Measurements from ENCODE around the gene PLXDC2. TPM values are rescaled to one million over a fixed set of nuclear protein-coding genes. Genes with fewer than 3 reads are reported as not detected.

PLXDC2 gene
- total and polyA plus RNA-seq, 2 donors (not counting 1 experiment from before 2014, with no cell fraction given) = 0.07 TPM

DNA sequence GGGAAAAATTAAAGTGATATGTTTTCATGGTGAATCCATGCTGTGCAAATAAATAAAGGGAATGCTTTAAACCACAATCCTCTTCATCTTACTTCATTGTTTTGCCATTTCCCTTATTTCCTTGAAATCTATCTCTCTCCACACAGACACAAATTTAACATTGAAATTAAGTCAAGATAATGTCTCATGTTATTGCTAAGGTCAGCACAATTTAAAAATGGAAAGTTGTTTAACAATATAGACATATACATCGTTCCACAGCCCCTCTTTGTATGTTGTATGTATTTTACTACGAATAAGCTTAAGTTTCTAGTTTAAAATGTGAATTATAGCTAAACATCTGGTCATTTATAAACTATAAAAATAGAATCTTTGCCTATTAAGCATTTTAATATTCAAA, 256.9 kb downstream of the PLXDC2 start:
- Mint-ChIP-seq H3K4me3 (no peak overlapping the region), H3K9me3 (ENCODE audit: insufficient read depth) (peaks cover 2% of the 10 kb centered on the region), H3K4me1 (no peaks in the 10 kb centered on the region), H3K27me3 (no peaks in the 10 kb centered on the region), H3K27ac (no peak overlapping the region)
- TF ChIP-seq, protein P1, sequence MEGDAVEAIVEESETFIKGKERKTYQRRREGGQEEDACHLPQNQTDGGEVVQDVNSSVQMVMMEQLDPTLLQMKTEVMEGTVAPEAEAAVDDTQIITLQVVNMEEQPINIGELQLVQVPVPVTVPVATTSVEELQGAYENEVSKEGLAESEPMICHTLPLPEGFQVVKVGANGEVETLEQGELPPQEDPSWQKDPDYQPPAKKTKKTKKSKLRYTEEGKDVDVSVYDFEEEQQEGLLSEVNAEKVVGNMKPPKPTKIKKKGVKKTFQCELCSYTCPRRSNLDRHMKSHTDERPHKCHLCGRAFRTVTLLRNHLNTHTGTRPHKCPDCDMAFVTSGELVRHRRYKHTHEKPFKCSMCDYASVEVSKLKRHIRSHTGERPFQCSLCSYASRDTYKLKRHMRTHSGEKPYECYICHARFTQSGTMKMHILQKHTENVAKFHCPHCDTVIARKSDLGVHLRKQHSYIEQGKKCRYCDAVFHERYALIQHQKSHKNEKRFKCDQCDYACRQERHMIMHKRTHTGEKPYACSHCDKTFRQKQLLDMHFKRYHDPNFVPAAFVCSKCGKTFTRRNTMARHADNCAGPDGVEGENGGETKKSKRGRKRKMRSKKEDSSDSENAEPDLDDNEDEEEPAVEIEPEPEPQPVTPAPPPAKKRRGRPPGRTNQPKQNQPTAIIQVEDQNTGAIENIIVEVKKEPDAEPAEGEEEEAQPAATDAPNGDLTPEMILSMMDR (IDR thresholded peaks at IDR 0.05) = no peak
- TF ChIP-seq EZH2 (IDR thresholded peaks at IDR 0.05; ENCODE audit: borderline replicate concordance, insufficient read depth, low read depth, low read length, poor library complexity, severe bottlenecking) = no peak
- Histone ChIP-seq H3K27ac (ENCODE audit: low read length in 2 of 2) (no peak overlapping the region), H3K36me3 (replicated peaks in 1 of 2; ENCODE audit: control extremely low read depth in 1 of 2, control insufficient read depth in 1 of 2, extremely low read depth in 1 of 2, insufficient read depth in 2 of 2, low read length in 1 of 2) (no peaks in the 10 kb centered on the region), H2AFZ (ENCODE audit: insufficient read depth, low read depth, low read length, poor library complexity, severe bottlenecking) (no peak overlapping the region), H3K9ac (ENCODE audit: low read length) (no peak overlapping the region), H3K4me3 (ENCODE audit: control extremely low read depth in 1 of 5, extremely low read depth in 1 of 5, insufficient read depth in 1 of 5, low read depth in 2 of 5, low read length in 4 of 5) (no peak overlapping the region), H3K79me2 (ENCODE audit: control insufficient read depth, insufficient read depth, low read length) (no peaks in the 10 kb centered on the region), H3K4me1 (ENCODE audit: control insufficient read depth in 2 of 2, insufficient read depth in 2 of 2, low read length in 2 of 2) (no peaks in the 10 kb centered on the region), H3K27me3 (replicated peaks in 1 of 4; ENCODE audit: control extremely low read depth in 1 of 4, control insufficient read depth in 3 of 4, insufficient read depth in 4 of 4, low read length in 3 of 4) (no peaks in the 10 kb centered on the region), H3K4me2 (replicated peaks; ENCODE audit: low read depth, low read length, poor library complexity, severe bottlenecking) (no peak overlapping the region), H3K9me3 (ENCODE audit: control extremely low read depth in 1 of 3, control insufficient read depth in 2 of 3, insufficient read depth in 1 of 3, low read length in 2 of 3) (peaks cover 0 to 1% (median 0%) of the 10 kb centered on the region in 3 donors), H4K20me1 (ENCODE audit: control insufficient read depth, insufficient read depth, low read length, poor library complexity, severe bottlenecking) (no peaks in the 10 kb centered on the region)
- intact Hi-C loops (cut with micrococcal nuclease) = no loop called here
- no CpG with 5 or more reads among the region's 2 CpGs for WGBS (ENCODE audit: insufficient coverage)
- POLR2A ChIA-PET = no interaction called here
- ATAC-seq (ENCODE audit: low read depth) = no peak
- DNase-seq = no peak
- CTCF ChIA-PET = no interaction called here

DNA sequence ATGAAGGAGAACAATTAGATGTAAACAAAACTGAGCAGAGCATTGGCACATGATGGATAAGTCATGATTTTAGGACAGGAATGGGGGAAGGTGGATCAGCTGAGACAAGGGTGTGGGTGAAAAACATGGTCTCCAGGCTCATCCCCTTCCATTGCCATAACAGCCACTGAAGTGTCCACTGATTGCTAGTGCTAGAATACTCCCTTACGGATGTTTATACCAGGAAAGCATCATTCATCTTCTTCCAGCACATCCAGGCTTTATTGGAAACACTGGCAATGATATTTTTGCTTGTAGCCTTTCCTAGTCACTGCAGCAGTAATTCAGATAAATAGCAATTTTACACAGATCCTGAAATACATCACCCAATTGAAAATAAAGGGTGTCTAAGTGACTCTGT, 259.5 kb downstream of the PLXDC2 start:
- no peaks in the 10 kb centered on the region for H4K20me1 ChIP-seq (ENCODE audit: control insufficient read depth, insufficient read depth, low read length, poor library complexity, severe bottlenecking)
- Mint-ChIP-seq H3K9me3 (ENCODE audit: insufficient read depth) (peaks cover 2% of the 10 kb centered on the region), H3K4me1 (no peaks in the 10 kb centered on the region), H3K27me3 (no peaks in the 10 kb centered on the region), H3K27ac (no peak overlapping the region), H3K4me3 (no peak overlapping the region)
- no peak for ATAC-seq (ENCODE audit: low read depth)
- no peak overlapping the region for H3K9ac ChIP-seq (ENCODE audit: low read length)
- WGBS (ENCODE audit: insufficient coverage) = 86% methylated on average over 1 of the region's 1 CpG
- no peak for TF ChIP-seq EZH2 (IDR thresholded peaks at IDR 0.05; ENCODE audit: borderline replicate concordance, insufficient read depth, low read depth, low read length, poor library complexity, severe bottlenecking)
- TF ChIP-seq, protein P1 (IDR thresholded peaks at IDR 0.05) = no peak
- intact Hi-C loops (cut with micrococcal nuclease) = no loop called here
- H3K4me1 ChIP-seq (ENCODE audit: control insufficient read depth in 2 of 2, insufficient read depth in 2 of 2, low read length in 2 of 2) = no peaks in the 10 kb centered on the region
- H3K9me3 ChIP-seq (ENCODE audit: control extremely low read depth in 1 of 3, control insufficient read depth in 2 of 3, insufficient read depth in 1 of 3, low read length in 2 of 3) = peaks cover 0 to 1% (median 0%) of the 10 kb centered on the region in 3 donors
- H3K36me3 ChIP-seq (replicated peaks in 1 of 2; ENCODE audit: control extremely low read depth in 1 of 2, control insufficient read depth in 1 of 2, extremely low read depth in 1 of 2, insufficient read depth in 2 of 2, low read length in 1 of 2) = no peaks in the 10 kb centered on the region
- POLR2A ChIA-PET = no interaction called here
- no peaks in the 10 kb centered on the region for H3K79me2 ChIP-seq (ENCODE audit: control insufficient read depth, insufficient read depth, low read length)
- H3K4me3 ChIP-seq (ENCODE audit: control extremely low read depth in 1 of 5, extremely low read depth in 1 of 5, insufficient read depth in 1 of 5, low read depth in 2 of 5, low read length in 4 of 5) = no peak overlapping the region
- no peak overlapping the region for H3K27ac ChIP-seq (ENCODE audit: low read length in 2 of 2)
- no peak overlapping the region for H3K4me2 ChIP-seq (replicated peaks; ENCODE audit: low read depth, low read length, poor library complexity, severe bottlenecking)
- H2AFZ ChIP-seq (ENCODE audit: insufficient read depth, low read depth, low read length, poor library complexity, severe bottlenecking) = no peak overlapping the region
- CTCF ChIA-PET = no interaction called here
- no peak for DNase-seq
- H3K27me3 ChIP-seq (replicated peaks in 1 of 4; ENCODE audit: control extremely low read depth in 1 of 4, control insufficient read depth in 3 of 4, insufficient read depth in 4 of 4, low read length in 3 of 4) = no peaks in the 10 kb centered on the region

Measured in B cell (primary cell).